Natural killer cell (primary cell): Measurements from ENCODE around the gene PNMA5. TPM values are rescaled to one million over a fixed set of nuclear protein-coding genes. Genes with fewer than 3 reads are reported as not detected.
"Not testable (repeated sequence)": the region's sequence is repeated elsewhere in the genome, so short reads cannot be mapped to it uniquely, and the experiment has no call there.

Experiments used
- ATAC-seq, 3 donors: fragments of 150-1000 bp in 2 of 3; fragments of 200-7000 bp in 1 of 3; cut with Tn5 transposase; 1 replicate in 1 of 3; 2 replicates in 2 of 3; pipeline ENCODE4 v1.10.0; 2021; ENCODE audit warnings: mild to moderate bottlenecking in 2 of 3, moderate library complexity in 2 of 3
- DNase-seq, 2 donors: peaks; one replicate each; pipeline versions ENCODE4 v3.0.0 to v3.0.0-alpha.2; 2013 to 2021; ENCODE audit warnings: mixed read lengths in 1 of 2
- H3K27ac ChIP-seq: one replicate; pipeline ENCODE4 v1.5.1; 2013; ENCODE audit warnings: mild to moderate bottlenecking, low read length
- H3K27me3 ChIP-seq: one replicate; pipeline ENCODE4 v1.6.1; 2013; ENCODE audit warnings: low read length; ENCODE audit not compliant: control insufficient read depth, insufficient read depth
- H3K36me3 ChIP-seq: one replicate; pipeline ENCODE4 v1.6.1; 2013; ENCODE audit warnings: low read length; ENCODE audit not compliant: control insufficient read depth, insufficient read depth
- H3K4me1 ChIP-seq: one replicate; pipeline ENCODE4 v1.6.1; 2013; ENCODE audit warnings: low read length; ENCODE audit not compliant: control insufficient read depth, insufficient read depth
- H3K4me3 ChIP-seq: one replicate; pipeline ENCODE4 v1.5.1; 2013; ENCODE audit warnings: low read length
- H3K9me3 ChIP-seq: one replicate; pipeline ENCODE4 v1.6.1; 2013; ENCODE audit warnings: low read length; ENCODE audit not compliant: control insufficient read depth, insufficient read depth
- H3K27ac Mint-ChIP-seq, 2 donors: one replicate each; pipeline ENCODE4 v1.8.0; 2022; ENCODE audit warnings: mild to moderate bottlenecking in 2 of 2, mixed read lengths in 2 of 2, moderate library complexity in 1 of 2
- H3K27me3 Mint-ChIP-seq, 2 donors: one replicate each; pipeline ENCODE4 v1.8.0; 2022; ENCODE audit warnings: low read depth in 2 of 2, mixed read lengths in 2 of 2
- H3K36me3 Mint-ChIP-seq: one replicate; pipeline ENCODE4 v1.8.0; 2022; ENCODE audit warnings: mixed read lengths
- H3K4me1 Mint-ChIP-seq, 2 donors: one replicate each; pipeline ENCODE4 v1.8.0; 2022; ENCODE audit warnings: mixed read lengths in 2 of 2
- H3K4me3 Mint-ChIP-seq: one replicate; pipeline ENCODE4 v1.8.0; 2022; ENCODE audit warnings: mild to moderate bottlenecking, moderate library complexity, mixed read lengths
- H3K9me3 Mint-ChIP-seq, 2 donors: one replicate each; pipeline ENCODE4 v1.8.0; 2022; ENCODE audit warnings: mixed read lengths in 2 of 2
- CTCF ChIP-seq: fragments of 200-600 bp; IDR thresholded peaks from one replicate; pipeline ENCODE4 v1.8.0; 2022; ENCODE audit warnings: antibody characterized with exemption
- WGBS: methylation state at CpG from one replicate; pipeline ENCODE4 v1.1.7; 2013; ENCODE audit warnings: missing lambda C conversion rate; ENCODE audit not compliant: insufficient coverage; 5-methylcytosine and 5-hydroxymethylcytosine counted together
- intact Hi-C: fragments of 100-400 bp; cut with micrococcal nuclease; formaldehyde crosslinking; loops from one replicate; pipeline ENCODE4 v1.14.2; 2022
- total RNA-seq, 4 donors: library from RNA; stranded (reverse); fragments of 120-200 nt in 1 of 4; gene quantifications; one replicate each; pipeline versions ENCODE4 v1.2.3 to v1.2.4, GENCODE V29; 2013 to 2022

Gene PNMA5
- total RNA-seq, 3 donors from 2014 or later (not counting 1 experiment from before 2014, with no cell fraction given): not detected

DNA sequence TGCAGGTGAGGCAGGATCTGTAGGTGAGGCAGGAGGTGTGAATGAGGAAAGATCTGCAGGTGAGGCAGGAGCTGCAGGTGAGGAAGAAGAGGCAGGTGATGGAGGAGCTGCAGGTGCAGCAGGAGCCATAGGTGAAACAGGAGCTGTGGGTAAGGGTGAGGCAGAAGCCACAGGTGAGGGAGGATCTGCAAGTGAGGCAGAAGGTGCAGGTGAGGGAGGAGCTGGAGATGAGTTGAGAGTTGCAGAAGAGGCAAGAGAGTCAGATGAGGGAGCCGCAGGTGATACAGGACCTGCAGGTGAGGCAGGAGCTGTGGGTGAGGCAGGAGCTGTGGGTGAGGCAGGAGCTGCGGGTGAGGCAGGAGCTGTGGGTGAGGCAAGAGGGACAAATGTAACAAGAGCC, 35.2 kb upstream of the PNMA5 start:
- WGBS: 92% methylated on average over 2 of the region's 2 CpGs
- peak overlapping the region in 1 of 2 donors; percentile 45 for H3K27ac Mint-ChIP-seq
- no peaks in the 10 kb centered on the region for H3K9me3 ChIP-seq
- intact Hi-C loops: no loop called here
- no peak for ATAC-seq
- TF ChIP-seq CTCF: no peak
- no peak overlapping the region for H3K4me3 ChIP-seq
- no peaks in the 10 kb centered on the region for H3K36me3 Mint-ChIP-seq
- H3K4me3 Mint-ChIP-seq: no peak overlapping the region
- no peaks in the 10 kb centered on the region for H3K27me3 ChIP-seq
- H3K36me3 ChIP-seq: no peaks in the 10 kb centered on the region
- DNase-seq: no peak
- no peaks in the 10 kb centered on the region for H3K4me1 Mint-ChIP-seq
- no peaks in the 10 kb centered on the region for H3K27me3 Mint-ChIP-seq
- no peak overlapping the region for H3K27ac ChIP-seq
- peaks cover 8% of the 10 kb centered on the region for H3K4me1 ChIP-seq
- H3K9me3 Mint-ChIP-seq: no peaks in the 10 kb centered on the region

DNA sequence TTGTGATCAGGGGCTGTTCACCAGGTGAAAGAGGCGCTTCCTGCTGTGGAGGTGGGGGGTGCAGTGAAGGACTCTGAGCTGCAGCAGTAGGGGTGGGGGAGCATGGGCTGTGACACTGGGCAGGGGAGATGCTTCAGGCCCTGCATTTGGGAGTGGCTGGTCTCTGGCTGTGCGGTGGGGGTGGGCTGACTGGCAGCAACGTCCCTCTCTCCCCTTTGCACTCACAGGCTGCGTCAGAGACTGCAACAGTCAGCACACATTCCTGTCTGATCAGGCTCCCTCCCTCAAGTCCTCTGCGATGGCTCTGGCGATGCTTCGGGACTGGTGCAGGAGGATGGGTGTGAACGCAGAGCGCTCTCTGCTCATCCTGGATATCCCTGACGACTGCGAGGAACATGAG, 34.6 kb upstream of the PNMA5 start:
- H3K27ac ChIP-seq, H3K27me3 ChIP-seq, H3K36me3 Mint-ChIP-seq, H3K27ac Mint-ChIP-seq, H3K4me3 ChIP-seq, ATAC-seq, H3K4me1 ChIP-seq, H3K4me3 Mint-ChIP-seq, H3K4me1 Mint-ChIP-seq, intact Hi-C loops, H3K9me3 Mint-ChIP-seq, H3K9me3 ChIP-seq, H3K36me3 ChIP-seq, H3K27me3 Mint-ChIP-seq: not testable (repeated sequence)
- 100% methylated on average over 1 of the region's 11 CpGs for WGBS
- peak in 1 of 2 donors; percentile 33 for DNase-seq

- H3K4me1 Mint-ChIP-seq, H3K36me3 Mint-ChIP-seq, H3K4me1 ChIP-seq, H3K9me3 Mint-ChIP-seq, H3K27me3 ChIP-seq, H3K9me3 ChIP-seq, H3K27ac ChIP-seq, H3K27ac Mint-ChIP-seq, H3K36me3 ChIP-seq, H3K4me3 Mint-ChIP-seq, intact Hi-C loops, DNase-seq, H3K27me3 Mint-ChIP-seq, H3K4me3 ChIP-seq: not testable (repeated sequence)
- ATAC-seq: peak in 1 of 3 donors; percentile 88
- WGBS: no CpG with 5 or more reads among the region's 2 CpGs
Observed at GRCh38 chrX:153026501-153026900, 32.6 kb upstream of the PNMA5 start.

- Histone ChIP-seq H3K27ac (no peak overlapping the region), H3K4me3 (no peak overlapping the region), H3K9me3 (no peaks in the 10 kb centered on the region), H3K36me3 (no peaks in the 10 kb centered on the region), H3K4me1 (no peaks in the 10 kb centered on the region), H3K27me3 (peaks cover 2% of the 10 kb centered on the region)
- peaks cover 0 to 22% of the 10 kb centered on the region in 2 donors for H3K27me3 Mint-ChIP-seq
- H3K36me3 Mint-ChIP-seq: no peaks in the 10 kb centered on the region
- no peak overlapping the region for H3K4me3 Mint-ChIP-seq
- no peaks in the 10 kb centered on the region for H3K9me3 Mint-ChIP-seq
- WGBS: 31% methylated on average over 3 of the region's 3 CpGs
- TF ChIP-seq CTCF: no peak
- no peaks in the 10 kb centered on the region for H3K4me1 Mint-ChIP-seq
- DNase-seq (no peak), ATAC-seq (no peak)
- intact Hi-C loops: no loop called here
- no peak overlapping the region for H3K27ac Mint-ChIP-seq
Observed at GRCh38 chrX:153019166-153019565, 25.2 kb upstream of the PNMA5 start.

GRCh38 chrX:153017174-153017573, 23.3 kb upstream of the PNMA5 start:
- H3K27me3 ChIP-seq, H3K4me1 Mint-ChIP-seq, H3K4me1 ChIP-seq, H3K36me3 Mint-ChIP-seq, H3K4me3 ChIP-seq, H3K9me3 ChIP-seq, H3K36me3 ChIP-seq, H3K27ac Mint-ChIP-seq, ATAC-seq, H3K9me3 Mint-ChIP-seq, DNase-seq, H3K27ac ChIP-seq, H3K4me3 Mint-ChIP-seq, intact Hi-C loops: not testable (repeated sequence)
- WGBS: no CpG with 5 or more reads among the region's 2 CpGs
- peaks cover 3 to 33% of the 10 kb centered on the region in 2 donors for H3K27me3 Mint-ChIP-seq
